Skeletal muscle tissue (tissue), 4 donors: ENCODE data around the gene PDE6C. TPM values are rescaled to one million over a fixed set of nuclear protein-coding genes. Genes with fewer than 3 reads are reported as not detected.

Source experiments
- H3K27ac ChIP-seq: one replicate; pipeline ENCODE4 v1.7.0; 2013; ENCODE audit warnings: mild to moderate bottlenecking, low read depth, low read length, inconsistent platforms
- H3K27me3 ChIP-seq, 3 donors: one replicate each; pipeline ENCODE4 v1.7.0; 2013; ENCODE audit warnings: low read length in 3 of 3; ENCODE audit not compliant: control insufficient read depth in 3 of 3, insufficient read depth in 3 of 3
- H3K36me3 ChIP-seq, 3 donors: one replicate each; pipeline ENCODE4 v1.7.0; 2013; ENCODE audit warnings: low read length in 3 of 3; ENCODE audit not compliant: control insufficient read depth in 3 of 3, insufficient read depth in 3 of 3
- H3K4me1 ChIP-seq, 3 donors: one replicate each; pipeline ENCODE4 v1.7.0; 2013; ENCODE audit warnings: low read length in 3 of 3, mild to moderate bottlenecking in 3 of 3; ENCODE audit not compliant: control insufficient read depth in 3 of 3, insufficient read depth in 3 of 3
- H3K4me3 ChIP-seq, 3 donors: one replicate each; pipeline ENCODE4 v1.7.0; 2013; ENCODE audit warnings: low read length in 3 of 3
- H3K9ac ChIP-seq, 3 donors: one replicate each; pipeline ENCODE4 v1.7.0; 2013; ENCODE audit warnings: low read length in 3 of 3, mild to moderate bottlenecking in 3 of 3, moderate library complexity in 2 of 3, low read depth in 1 of 3
- H3K9me3 ChIP-seq, 3 donors: one replicate each; pipeline ENCODE4 v1.7.0; 2013; ENCODE audit warnings: low read length in 3 of 3; ENCODE audit not compliant: control insufficient read depth in 3 of 3
- total RNA-seq: library from RNA; depleted of rRNA; stranded (reverse); fragments of >200 nt; gene quantifications from one replicate; pipeline ENCODE4 v1.2.3, GENCODE V29; 2014
- donor health status: Osteomylitis.

Gene PDE6C
- total RNA-seq, 1 donor from 2014 or later, result not detected

DNA sequence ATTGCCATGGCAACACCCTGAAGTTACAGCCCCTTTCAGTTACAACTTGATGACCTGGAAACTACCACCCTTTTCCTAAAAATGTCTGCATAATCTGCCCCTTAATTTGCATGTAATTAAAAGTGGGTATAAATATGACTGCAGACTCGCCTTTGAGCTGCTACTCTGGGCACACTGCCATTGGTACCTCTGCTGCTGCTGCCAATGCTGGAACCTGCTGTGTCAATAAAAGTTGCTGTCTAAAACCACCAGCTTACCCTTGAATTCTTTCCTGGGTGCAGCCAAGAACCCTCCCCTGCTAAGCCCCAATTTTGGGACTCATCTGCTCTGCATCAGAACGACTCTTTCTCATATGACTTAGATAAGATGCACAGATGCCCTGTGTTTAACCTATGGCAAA is 100.3 kb downstream of the PDE6C start:
- Histone ChIP-seq H3K4me3 (no peak overlapping the region), H3K27ac (no peak overlapping the region)

DNA sequence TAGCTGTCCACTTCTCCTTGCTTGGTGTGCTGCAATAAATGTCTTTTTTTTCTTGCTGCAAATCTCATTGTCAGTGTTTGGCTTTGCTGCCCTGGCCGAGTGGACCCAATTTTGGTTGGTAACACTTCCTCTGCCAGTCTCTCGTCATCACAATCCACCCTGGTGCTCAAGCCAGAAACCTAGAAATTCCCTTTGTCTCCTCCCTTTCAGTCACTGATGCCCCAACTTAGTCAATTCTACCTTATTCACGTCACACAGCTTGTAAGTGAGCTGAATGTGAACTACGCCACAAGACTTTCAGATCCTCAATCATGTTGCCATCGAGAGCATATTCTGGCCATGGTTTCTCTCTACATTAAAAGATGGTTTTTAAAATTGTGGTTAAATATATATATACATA is 103.0 kb downstream of the PDE6C start:
- H3K36me3 ChIP-seq, result no peaks in the 10 kb centered on the region
- no peaks in the 10 kb centered on the region for H3K9me3 ChIP-seq
- H3K9ac ChIP-seq, result no peak overlapping the region
- H3K4me3 ChIP-seq, result no peak overlapping the region
- H3K27me3 ChIP-seq, result peaks cover 0 to 2% (median 0%) of the 10 kb centered on the region in 3 donors
- no peaks in the 10 kb centered on the region for H3K4me1 ChIP-seq
- H3K27ac ChIP-seq, result no peak overlapping the region

More for the DNA sequence above, 100.3 kb downstream of the PDE6C start:
- no peaks in the 10 kb centered on the region for H3K9me3 ChIP-seq
- H3K27me3 ChIP-seq, result no peaks in the 10 kb centered on the region
- no peak overlapping the region for H3K9ac ChIP-seq
- no peaks in the 10 kb centered on the region for H3K36me3 ChIP-seq
- H3K4me1 ChIP-seq, result no peaks in the 10 kb centered on the region

Other genes with a start within 250 kb of the PDE6C start
- gene MYOF, start 130.2 kb upstream of the PDE6C start, total RNA-seq, result 45.4 TPM
- 4.7 TPM for gene CEP55, start 115.9 kb upstream of the PDE6C start, total RNA-seq
- 0.52 TPM for gene FFAR4, start 45.9 kb upstream of the PDE6C start, total RNA-seq
- gene RBP4, start 11.3 kb upstream of the PDE6C start, total RNA-seq, result 12.5 TPM
- 15.1 TPM for gene FRA10AC1, start 90.1 kb downstream of the PDE6C start, total RNA-seq
- gene LGI1, start 145.4 kb downstream of the PDE6C start, total RNA-seq, result 9.4 TPM